SU-DHL-6 (cell line): ENCODE results near the gene AKT3.
"Not testable (repeated sequence)": the region's sequence is repeated elsewhere in the genome, so short reads cannot be mapped to it uniquely, and the experiment has no call there.

ENCODE experiments used
- H2AFZ ChIP-seq: fragments of 200-600 bp; sonication (generic); 2 replicates; pipeline ENCODE4 v1.6.1; 2014; ENCODE audit warnings: low read depth, mild to moderate bottlenecking, moderate library complexity, mixed read lengths, antibody characterized with exemption, low read length; ENCODE audit not compliant: severe bottlenecking
- H3F3A ChIP-seq: fragments of 200-600 bp; shearing (Covaris generic); 2 replicates; pipeline ENCODE4 v1.6.0; 2016; ENCODE audit warnings: antibody characterized with exemption, mild to moderate bottlenecking; ENCODE audit not compliant: insufficient read depth
- H3K27ac ChIP-seq: fragments of 200-600 bp; sonication (generic); 2 replicates; pipeline ENCODE4 v1.5.1; 2016; ENCODE audit warnings: low read depth, mild to moderate bottlenecking, low read length, moderate library complexity, mixed read lengths
- H3K27me3 ChIP-seq: fragments of 200-600 bp; sonication (generic), shearing (Covaris generic); 2 replicates; pipeline ENCODE4 v1.6.0; 2014; ENCODE audit warnings: mild to moderate bottlenecking, low read length
- H3K36me3 ChIP-seq: fragments of 200-600 bp; sonication (generic); 2 replicates; pipeline ENCODE4 v1.6.1; 2014; ENCODE audit warnings: mild to moderate bottlenecking, low read length, mixed read lengths
- H3K4me2 ChIP-seq: fragments of 300-600, 200-600 bp; shearing (Covaris generic), sonication (generic); 2 replicates; pipeline ENCODE4 v1.6.0; 2014; ENCODE audit warnings: low read length, low read depth, mild to moderate bottlenecking; ENCODE audit not compliant: poor library complexity, severe bottlenecking
- H3K4me3 ChIP-seq: fragments of 200-600 bp; sonication (generic); 2 replicates; pipeline ENCODE4 v1.5.1; 2014; ENCODE audit warnings: antibody characterized with exemption, low read length, mild to moderate bottlenecking, mixed read lengths; ENCODE audit not compliant: insufficient read depth, poor library complexity, severe bottlenecking
- H3K79me2 ChIP-seq: fragments of 200-600 bp; sonication (generic); 2 replicates; pipeline ENCODE4 v1.6.1; 2014; ENCODE audit warnings: mild to moderate bottlenecking, low read length, moderate library complexity; ENCODE audit not compliant: insufficient read depth
- H3K9ac ChIP-seq: fragments of 200-600 bp; sonication (generic); 2 replicates; pipeline ENCODE4 v1.7.0; 2014; ENCODE audit warnings: mild to moderate bottlenecking, low read length
- H3K9me2 ChIP-seq: fragments of 200-600 bp; sonication (generic); replicated peaks from 2 replicates; pipeline ENCODE4 v1.6.1; 2014; ENCODE audit warnings: low read length; ENCODE audit not compliant: insufficient read depth
- H3K9me3 ChIP-seq: fragments of 200-600 bp; sonication (generic); 2 replicates; pipeline ENCODE4 v1.6.1; 2014; ENCODE audit warnings: low read length, mixed read lengths; ENCODE audit not compliant: insufficient read depth
- H4K20me1 ChIP-seq: fragments of 200-600 bp; sonication (generic); 2 replicates; pipeline ENCODE4 v1.6.1; 2014; ENCODE audit warnings: low read depth, mild to moderate bottlenecking, antibody characterized with exemption, low read length, moderate library complexity, mixed read lengths
- CTCF ChIP-seq: fragments of 200-600 bp; sonication (generic); IDR thresholded peaks from one replicate; pipeline ENCODE4 v1.5.1; 2017; ENCODE audit warnings: antibody characterized with exemption, mild to moderate bottlenecking, low read length, moderate library complexity; ENCODE audit not compliant: insufficient read depth, poor library complexity, severe bottlenecking
- EZH2phosphoT487 ChIP-seq: fragments of 200-600 bp; sonication (generic), shearing (Covaris generic); conservative IDR thresholded peaks from 2 replicates; pipeline ENCODE4 v1.6.1; 2018; ENCODE audit warnings: mild to moderate bottlenecking, antibody characterized with exemption, low read length, moderate library complexity, mixed read lengths

The AKT3 gene

GRCh38 chr1:243784506-243784905 lies 65.5 kb downstream of the AKT3 start:
- Histone ChIP-seq H3K9me2 (no peaks in the 10 kb centered on the region), H3K36me3 (no peaks in the 10 kb centered on the region), H3K4me2 (no peak overlapping the region), H3K9me3 (no peaks in the 10 kb centered on the region), H3K27me3 (no peaks in the 10 kb centered on the region), H3F3A (no peaks in the 10 kb centered on the region), H3K9ac (no peak overlapping the region), H3K79me2 (no peaks in the 10 kb centered on the region), H3K4me3 (no peak overlapping the region), H4K20me1 (no peaks in the 10 kb centered on the region; the same call in 1 of the 2 replicates), H2AFZ (no peak overlapping the region), H3K27ac (no peak overlapping the region)
- TF ChIP-seq EZH2phosphoT487 (no peak), CTCF (no peak)

- Histone ChIP-seq H3K27me3 (no peaks in the 10 kb centered on the region), H3F3A (no peaks in the 10 kb centered on the region), H3K79me2 (no peaks in the 10 kb centered on the region), H3K9me3 (no peaks in the 10 kb centered on the region), H3K36me3 (no peaks in the 10 kb centered on the region), H3K4me3 (no peak overlapping the region), H2AFZ (no peak overlapping the region), H3K9ac (no peak overlapping the region), H4K20me1 (no peaks in the 10 kb centered on the region; the same call in 1 of the 2 replicates), H3K4me2 (no peak overlapping the region), H3K27ac (no peak overlapping the region), H3K9me2 (no peaks in the 10 kb centered on the region)
- TF ChIP-seq EZH2phosphoT487, result no peak
- TF ChIP-seq CTCF, result no peak
These were observed 66.3 kb downstream of the AKT3 start for GRCh38 chr1:243783714-243784113.

- not testable (repeated sequence) for H3F3A ChIP-seq, H3K36me3 ChIP-seq, H3K4me2 ChIP-seq, H3K9me2 ChIP-seq, H3K27ac ChIP-seq, H3K79me2 ChIP-seq, H3K9me3 ChIP-seq, H2AFZ ChIP-seq, H3K27me3 ChIP-seq, H4K20me1 ChIP-seq, H3K4me3 ChIP-seq, H3K9ac ChIP-seq
These were observed 77.5 kb downstream of the AKT3 start for GRCh38 chr1:243772361-243773050.

- no peak overlapping the region for H3K4me3 ChIP-seq
- TF ChIP-seq CTCF, result no peak
- TF ChIP-seq EZH2phosphoT487, result no peak
- H3K79me2 ChIP-seq, result no peaks in the 10 kb centered on the region
- no peaks in the 10 kb centered on the region for H3F3A ChIP-seq
- no peak overlapping the region for H2AFZ ChIP-seq
- no peaks in the 10 kb centered on the region for H3K27me3 ChIP-seq
- H3K9me2 ChIP-seq, result no peaks in the 10 kb centered on the region
- no peak overlapping the region for H3K4me2 ChIP-seq
- H3K9ac ChIP-seq, result no peak overlapping the region
- no peaks in the 10 kb centered on the region for H3K36me3 ChIP-seq
- H3K27ac ChIP-seq, result no peak overlapping the region
- H4K20me1 ChIP-seq, result no peaks in the 10 kb centered on the region
- no peaks in the 10 kb centered on the region for H3K9me3 ChIP-seq
These were observed 79.2 kb downstream of the AKT3 start for GRCh38 chr1:243770860-243771259.
